Heart left ventricle (tissue), 13 donors: ENCODE measurements around the gene ASXL2.

ENCODE experiments used
- POLR2A ChIP-seq, 2 donors: fragments of 450-650 bp; IDR thresholded peaks; one replicate each; pipeline ENCODE4 v1.6.1; 2017; ENCODE audit warnings: antibody characterized with exemption in 2 of 2, mild to moderate bottlenecking in 2 of 2, moderate library complexity in 2 of 2
- TF ChIP-seq, protein P1 (sequence below), 12 donors: fragments of 200-600 bp; sonication (generic) in 4 of 12; IDR thresholded peaks; one replicate each; pipeline versions ENCODE4 v1.5.0 to v1.8.0; 2018 to 2022; ENCODE audit warnings: antibody characterized with exemption in 12 of 12, mild to moderate bottlenecking in 5 of 12
- donor health status: ischemic (EF 13 %, LVEDD 7.1; RV severe dilation, severe dysfunction).
- donor health status: DM: no; HTN: yes; CAD: no.
- donor health status: DM: no; HTN: no; CAD: no.
- donor health status: ischemic (EF 25% LVEDD 6.9; RV normal size, moderate dysfunction).
- donor health status: ischemic (EF 25% LVEDD 5.7; RV mildly dilated, moderate dysfunction).
- donor health status: ischemic (EF 35%, LVEDD 5.7; RV mildly dilated, moderate dysfunction).
- donor health status: nonischemic (EF 11% LVEDD 7.7; RV severe dilation, severe dysfunction).
- donor health status: DM: yes; HTN: yes; CAD: no.
- donor health status: PGD.
- donor health status: ischemic (EF 29% LVEDD 5.4; RV normal size, mild dysfunction).
- donor health status: nonischemic (EF 23%, LVEDD 6.1; RV moderate dilation, normal function).

DNA sequence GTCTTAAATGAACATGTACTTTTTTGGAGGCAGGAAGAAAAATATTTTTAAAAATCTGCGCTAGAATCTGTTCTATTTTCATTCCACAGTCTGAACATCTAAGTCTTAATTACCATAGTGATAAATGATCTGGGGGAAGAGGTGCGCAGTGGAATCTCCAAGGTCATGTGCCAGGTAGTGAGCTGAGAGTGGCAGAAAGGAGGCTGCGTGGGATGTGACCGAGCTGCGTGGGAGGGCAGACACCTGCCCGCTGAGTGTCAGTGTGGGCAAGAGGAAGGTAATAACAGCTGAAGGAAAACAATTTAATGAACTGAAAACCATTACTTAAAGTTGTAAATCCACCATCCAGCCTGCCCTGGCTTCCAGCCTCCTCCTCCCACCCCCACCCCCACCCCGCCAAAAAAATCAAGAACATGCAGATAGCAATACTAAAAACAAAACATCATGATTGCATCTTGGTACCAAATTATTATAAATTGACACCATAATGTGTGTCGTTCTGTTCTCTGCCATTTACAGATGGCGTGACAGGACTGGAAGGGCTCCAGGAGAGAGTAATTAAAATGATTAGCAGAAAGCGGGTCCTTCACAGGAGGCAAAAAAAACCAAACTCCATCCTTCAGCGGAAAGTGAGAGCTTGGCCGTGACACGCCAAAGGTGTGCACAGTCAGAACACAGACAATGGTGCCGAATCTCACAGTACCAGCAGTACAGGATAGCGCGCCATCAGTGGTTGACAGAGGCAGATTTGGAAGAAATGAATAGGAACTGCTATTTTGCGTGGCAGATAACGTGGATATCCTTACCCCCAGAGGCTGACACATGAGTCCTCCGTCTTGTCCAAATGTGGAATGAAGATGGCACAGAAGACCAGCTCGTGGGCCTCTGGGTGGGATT, 193.5 kb downstream of the ASXL2 start:
- TF ChIP-seq, protein P1, sequence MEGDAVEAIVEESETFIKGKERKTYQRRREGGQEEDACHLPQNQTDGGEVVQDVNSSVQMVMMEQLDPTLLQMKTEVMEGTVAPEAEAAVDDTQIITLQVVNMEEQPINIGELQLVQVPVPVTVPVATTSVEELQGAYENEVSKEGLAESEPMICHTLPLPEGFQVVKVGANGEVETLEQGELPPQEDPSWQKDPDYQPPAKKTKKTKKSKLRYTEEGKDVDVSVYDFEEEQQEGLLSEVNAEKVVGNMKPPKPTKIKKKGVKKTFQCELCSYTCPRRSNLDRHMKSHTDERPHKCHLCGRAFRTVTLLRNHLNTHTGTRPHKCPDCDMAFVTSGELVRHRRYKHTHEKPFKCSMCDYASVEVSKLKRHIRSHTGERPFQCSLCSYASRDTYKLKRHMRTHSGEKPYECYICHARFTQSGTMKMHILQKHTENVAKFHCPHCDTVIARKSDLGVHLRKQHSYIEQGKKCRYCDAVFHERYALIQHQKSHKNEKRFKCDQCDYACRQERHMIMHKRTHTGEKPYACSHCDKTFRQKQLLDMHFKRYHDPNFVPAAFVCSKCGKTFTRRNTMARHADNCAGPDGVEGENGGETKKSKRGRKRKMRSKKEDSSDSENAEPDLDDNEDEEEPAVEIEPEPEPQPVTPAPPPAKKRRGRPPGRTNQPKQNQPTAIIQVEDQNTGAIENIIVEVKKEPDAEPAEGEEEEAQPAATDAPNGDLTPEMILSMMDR (IDR thresholded peaks at IDR 0.05) = no peak
- TF ChIP-seq POLR2A (IDR thresholded peaks at IDR 0.05) = no peak
